ENCODE measurements around the gene RASAL2.

GRCh38 chr1:178232949-178233348, 139.0 kb downstream of the RASAL2 start:
- TF ChIP-seq CTCF (IDR thresholded peaks at IDR 0.05): no peak
- TF ChIP-seq SIN3A (IDR thresholded peaks at IDR 0.05; ENCODE audit: borderline replicate concordance, insufficient read depth, low read depth, low read length): no peak
- no peak for TF ChIP-seq POLR2AphosphoS5 (IDR thresholded peaks at IDR 0.05; ENCODE audit: low read depth, low read length)
